HCT116 (cell line): ENCODE results near the gene LCN9. TPM values are rescaled to one million over a fixed set of nuclear protein-coding genes. Genes with fewer than 3 reads are reported as not detected.

Experiments used
- ATAC-seq: fragments of 200-7000 bp; cut with Tn5 transposase; 2 replicates; pipeline ENCODE4 v1.9.1; 2020; ENCODE audit warnings: mild to moderate bottlenecking, moderate library complexity
- BruUV-seq: library from RNA; stranded (reverse); fragments of 400-500 nt; replicated peaks from 2 replicates; lab custom pipeline; 2021; lab: Mats Ljungman, UMichigan
- CTCF ChIA-PET: fragments of 300-600 bp; sonication (Branson Sonifier 250); formaldehyde crosslinking; loops from one replicate; lab custom pipeline; 2021; ENCODE audit warnings: antibody characterized with exemption; lab: Charles Lee
- POLR2A ChIA-PET: fragments of 300-600, 350-600 bp; sonication (Branson Sonifier 250); formaldehyde crosslinking; loops from one replicate; lab custom pipeline; 2021; ENCODE audit warnings: antibody characterized with exemption; lab: Charles Lee
- RAD21 ChIA-PET, 2 experiments: fragments of 300-600 bp; sonication (Branson Sonifier 250); formaldehyde crosslinking; loops; one replicate each; lab custom pipeline; 2023; ENCODE audit warnings: low total read pairs in 2 of 2; ENCODE audit not compliant: uncharacterized antibody in 2 of 2, unreplicated experiment in 2 of 2, low non-redundant PET in 1 of 2; lab: Charles Lee
- DNase-seq: peaks from one replicate; pipeline ENCODE4 v3.0.0-alpha.2; 2010; ENCODE audit warnings: low read depth, low spot score
- H2AFZ ChIP-seq: fragments of 200-600 bp; shearing (Covaris generic), sonication (generic); 2 replicates; pipeline ENCODE4 v1.6.1; 2017; ENCODE audit warnings: low read depth, mixed run types, mixed read lengths, antibody characterized with exemption, low read length; ENCODE audit not compliant: poor library complexity, severe bottlenecking
- H3K27ac ChIP-seq: 2 replicates; pipeline ENCODE4 v1.5.1; 2012; ENCODE audit warnings: low read depth, low read length
- H3K27me3 ChIP-seq: fragments of 200-600 bp; sonication (generic); 2 replicates; pipeline ENCODE4 v1.6.1; 2016; ENCODE audit warnings: mixed run types, low read length, mixed read lengths; ENCODE audit not compliant: insufficient read depth
- H3K36me3 ChIP-seq, 2 experiments: fragments of 200-500 bp in 1 of 2; fragments of 200-600 bp in 1 of 2; sonication (Bioruptor generic) in 1 of 2; sonication (generic) in 1 of 2; 2 replicates each; pipeline versions ENCODE4 v1.5.1 to v1.6.1; 2014 to 2016; ENCODE audit warnings: low read length in 2 of 2, inconsistent platforms in 1 of 2, mixed read lengths in 1 of 2, mixed run types in 1 of 2; ENCODE audit not compliant: insufficient read depth in 2 of 2, control insufficient read depth in 1 of 2
- H3K4me1 ChIP-seq, 2 experiments: fragments of 200-600 bp in 1 of 2; sonication (generic) in 1 of 2; 2 replicates each; pipeline versions ENCODE4 v1.5.1 to v1.6.1; 2012 to 2017; ENCODE audit warnings: low read length in 2 of 2, inconsistent platforms in 1 of 2, mild to moderate bottlenecking in 1 of 2, mixed read lengths in 1 of 2, mixed run types in 1 of 2, moderate library complexity in 1 of 2; ENCODE audit not compliant: insufficient read depth in 2 of 2, control insufficient read depth in 1 of 2
- H3K4me2 ChIP-seq: fragments of 200-600 bp; sonication (generic); 2 replicates; pipeline ENCODE4 v1.6.1; 2017; ENCODE audit warnings: mixed run types, low read length, mixed read lengths
- H3K4me3 ChIP-seq, 2 experiments: fragments of 200-600 bp in 1 of 2; sonication (generic) in 1 of 2; replicated peaks in 1 of 2; 2 replicates each; pipeline ENCODE4 v1.5.1; 2011 to 2016; ENCODE audit warnings: low read length in 2 of 2, control low read depth in 1 of 2, low read depth in 1 of 2, mild to moderate bottlenecking in 1 of 2, mixed read lengths in 1 of 2, mixed run types in 1 of 2
- H3K79me2 ChIP-seq: fragments of 200-600 bp; sonication (generic); 2 replicates; pipeline ENCODE4 v1.6.1; 2017; ENCODE audit warnings: mild to moderate bottlenecking, mixed run types, low read length, moderate library complexity, mixed read lengths; ENCODE audit not compliant: insufficient read depth
- H3K9ac ChIP-seq: fragments of 200-600 bp; sonication (generic); 2 replicates; pipeline ENCODE4 v1.6.1; 2016; ENCODE audit warnings: low read length, mixed read lengths
- H3K9me2 ChIP-seq: fragments of 200-600 bp; sonication (generic), shearing (Covaris generic); 2 replicates; pipeline ENCODE4 v1.6.1; 2017; ENCODE audit warnings: mixed run types, mild to moderate bottlenecking, moderate library complexity; ENCODE audit not compliant: insufficient read depth
- H3K9me3 ChIP-seq, 2 experiments: fragments of 200-500 bp in 1 of 2; fragments of 200-600 bp in 1 of 2; sonication (Bioruptor generic) in 1 of 2; sonication (generic) in 1 of 2; 2 replicates each; pipeline ENCODE4 v1.6.1; 2014 to 2017; ENCODE audit warnings: low read length in 2 of 2, mixed read lengths in 2 of 2, inconsistent platforms in 1 of 2, low read depth in 1 of 2, mild to moderate bottlenecking in 1 of 2, mixed run types in 1 of 2, moderate library complexity in 1 of 2; ENCODE audit not compliant: control insufficient read depth in 1 of 2, insufficient read depth in 1 of 2
- H4K20me1 ChIP-seq: fragments of 200-600 bp; sonication (generic), shearing (Covaris generic); 2 replicates; pipeline ENCODE4 v1.6.1; 2017; ENCODE audit warnings: mixed run types, mild to moderate bottlenecking, moderate library complexity; ENCODE audit not compliant: insufficient read depth
- CBX3 ChIP-seq: IDR thresholded peaks from 2 replicates; pipeline ENCODE4 v1.6.1; 2012; ENCODE audit warnings: low read depth
- CEBPB ChIP-seq: IDR thresholded peaks from 2 replicates; pipeline ENCODE4 v1.6.1; 2012; ENCODE audit warnings: low read depth
- EZH2 ChIP-seq: fragments of 200-600 bp; sonication (generic); IDR thresholded peaks from 2 replicates; pipeline ENCODE4 v1.6.1; 2017; ENCODE audit warnings: antibody characterized with exemption, mixed run types
- FOSL1 ChIP-seq: IDR thresholded peaks from 2 replicates; pipeline ENCODE4 v1.6.1; 2012; ENCODE audit warnings: low read depth
- JUND ChIP-seq: IDR thresholded peaks from 2 replicates; pipeline ENCODE4 v1.6.1; 2012
- SP1 ChIP-seq: IDR thresholded peaks from 2 replicates; pipeline ENCODE4 v1.6.1; 2012; ENCODE audit warnings: low read depth
- SRF ChIP-seq: IDR thresholded peaks from 2 replicates; pipeline ENCODE4 v1.6.1; 2012; ENCODE audit warnings: low read depth
- TCF7L2 ChIP-seq: IDR thresholded peaks from 2 replicates; pipeline ENCODE4 v1.7.0; 2011; ENCODE audit warnings: borderline replicate concordance, inconsistent platforms; ENCODE audit not compliant: insufficient read depth, insufficient read length; ENCODE audit errors: extremely low read depth
- ZFX ChIP-seq: fragments of 450-650 bp; IDR thresholded peaks from 2 replicates; pipeline ENCODE4 v1.6.1; 2017
- intact Hi-C: fragments of 100-400 bp; cut with micrococcal nuclease; formaldehyde crosslinking; loops from 2 replicates; pipeline ENCODE4 v1.10.0; 2022
- total RNA-seq: library from RNA; stranded (reverse); gene quantifications from one replicate; pipeline ENCODE4 v1.2.1, GENCODE V29; 2021; ENCODE audit not compliant: unreplicated experiment
- TF ChIP-seq, protein P1 (sequence below): IDR thresholded peaks from 2 replicates; pipeline ENCODE4 v1.6.1; 2012
- TF ChIP-seq, protein P2 (sequence below): IDR thresholded peaks from 2 replicates; pipeline ENCODE4 v1.6.1; 2012
- TF ChIP-seq, protein P3 (sequence below): IDR thresholded peaks from 2 replicates; pipeline ENCODE4 v1.6.1; 2012; ENCODE audit warnings: low read depth
- TF ChIP-seq, protein P4 (sequence below), 3 experiments: fragments of 200-600 bp in 1 of 3; sonication (generic) in 1 of 3; IDR thresholded peaks in 2 of 3; conservative IDR thresholded peaks in 1 of 3; 2 replicates each; pipeline ENCODE4 v1.5.1; 2012 to 2017; ENCODE audit warnings: low read depth in 2 of 3, low read length in 2 of 3, antibody characterized with exemption in 1 of 3, borderline replicate concordance in 1 of 3, control low read depth in 1 of 3, mild to moderate bottlenecking in 1 of 3, mixed read lengths in 1 of 3, mixed run types in 1 of 3, moderate library complexity in 1 of 3; ENCODE audit not compliant: insufficient read depth in 1 of 3

Gene LCN9
- total RNA-seq, 1 experiment from 2014 or later, result not detected

DNA sequence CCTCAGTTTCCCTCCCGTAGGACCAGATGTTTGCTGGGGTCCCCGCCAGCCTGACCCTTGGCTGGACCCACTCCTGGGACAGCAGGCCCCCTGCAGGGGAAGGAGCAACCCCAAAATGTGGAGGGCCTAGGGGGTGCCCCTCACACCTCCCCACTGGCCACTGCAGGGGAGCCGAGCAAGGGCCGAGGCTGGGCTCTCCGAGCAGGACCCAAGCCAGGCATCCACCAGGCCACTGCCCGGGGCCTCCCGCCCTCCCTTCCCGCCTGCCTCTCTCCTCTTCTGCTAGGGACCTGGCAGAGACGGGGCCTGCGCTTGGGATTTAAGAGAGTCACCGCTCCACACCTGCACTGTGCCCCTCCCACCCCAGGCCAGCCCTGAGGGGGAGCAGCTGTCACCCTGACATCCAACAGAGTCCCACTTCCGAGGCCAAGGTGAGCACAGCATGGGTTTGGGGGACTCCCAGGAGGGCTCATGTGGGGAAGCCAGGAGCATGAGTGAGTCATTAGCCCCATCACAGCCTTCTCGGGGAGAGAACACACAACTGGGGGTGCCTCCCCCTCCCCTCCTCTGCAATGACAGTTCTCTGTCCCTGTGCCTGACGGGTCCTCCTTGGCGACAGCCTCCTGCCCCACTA, 20.4 kb downstream of the LCN9 start:
- H3K27me3 ChIP-seq, result no peaks in the 10 kb centered on the region
- no peak for ATAC-seq
- no peak for TF ChIP-seq ZFX
- TF ChIP-seq SP1, result no peak
- TF ChIP-seq, protein P1, sequence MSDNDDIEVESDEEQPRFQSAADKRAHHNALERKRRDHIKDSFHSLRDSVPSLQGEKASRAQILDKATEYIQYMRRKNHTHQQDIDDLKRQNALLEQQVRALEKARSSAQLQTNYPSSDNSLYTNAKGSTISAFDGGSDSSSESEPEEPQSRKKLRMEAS, result no peak
- TF ChIP-seq JUND, result no peak
- TF ChIP-seq SRF, result no peak
- TF ChIP-seq FOSL1, result no peak
- no peak for TF ChIP-seq CBX3

GRCh38 chr9:135684691-135685090, 21.6 kb downstream of the LCN9 start:
- H3K9me2 ChIP-seq, result no peaks in the 10 kb centered on the region
- TF ChIP-seq, protein P2, sequence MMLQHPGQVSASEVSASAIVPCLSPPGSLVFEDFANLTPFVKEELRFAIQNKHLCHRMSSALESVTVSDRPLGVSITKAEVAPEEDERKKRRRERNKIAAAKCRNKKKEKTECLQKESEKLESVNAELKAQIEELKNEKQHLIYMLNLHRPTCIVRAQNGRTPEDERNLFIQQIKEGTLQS, result no peak
- TF ChIP-seq SP1, result no peak
- TF ChIP-seq JUND, result no peak
- TF ChIP-seq, protein P1, result no peak
- no peak for TF ChIP-seq CEBPB
- TF ChIP-seq EZH2, result no peak
- TF ChIP-seq, protein P3, sequence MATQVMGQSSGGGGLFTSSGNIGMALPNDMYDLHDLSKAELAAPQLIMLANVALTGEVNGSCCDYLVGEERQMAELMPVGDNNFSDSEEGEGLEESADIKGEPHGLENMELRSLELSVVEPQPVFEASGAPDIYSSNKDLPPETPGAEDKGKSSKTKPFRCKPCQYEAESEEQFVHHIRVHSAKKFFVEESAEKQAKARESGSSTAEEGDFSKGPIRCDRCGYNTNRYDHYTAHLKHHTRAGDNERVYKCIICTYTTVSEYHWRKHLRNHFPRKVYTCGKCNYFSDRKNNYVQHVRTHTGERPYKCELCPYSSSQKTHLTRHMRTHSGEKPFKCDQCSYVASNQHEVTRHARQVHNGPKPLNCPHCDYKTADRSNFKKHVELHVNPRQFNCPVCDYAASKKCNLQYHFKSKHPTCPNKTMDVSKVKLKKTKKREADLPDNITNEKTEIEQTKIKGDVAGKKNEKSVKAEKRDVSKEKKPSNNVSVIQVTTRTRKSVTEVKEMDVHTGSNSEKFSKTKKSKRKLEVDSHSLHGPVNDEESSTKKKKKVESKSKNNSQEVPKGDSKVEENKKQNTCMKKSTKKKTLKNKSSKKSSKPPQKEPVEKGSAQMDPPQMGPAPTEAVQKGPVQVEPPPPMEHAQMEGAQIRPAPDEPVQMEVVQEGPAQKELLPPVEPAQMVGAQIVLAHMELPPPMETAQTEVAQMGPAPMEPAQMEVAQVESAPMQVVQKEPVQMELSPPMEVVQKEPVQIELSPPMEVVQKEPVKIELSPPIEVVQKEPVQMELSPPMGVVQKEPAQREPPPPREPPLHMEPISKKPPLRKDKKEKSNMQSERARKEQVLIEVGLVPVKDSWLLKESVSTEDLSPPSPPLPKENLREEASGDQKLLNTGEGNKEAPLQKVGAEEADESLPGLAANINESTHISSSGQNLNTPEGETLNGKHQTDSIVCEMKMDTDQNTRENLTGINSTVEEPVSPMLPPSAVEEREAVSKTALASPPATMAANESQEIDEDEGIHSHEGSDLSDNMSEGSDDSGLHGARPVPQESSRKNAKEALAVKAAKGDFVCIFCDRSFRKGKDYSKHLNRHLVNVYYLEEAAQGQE, result no peak
- TF ChIP-seq TCF7L2, result no peak
- TF ChIP-seq, protein P4, sequence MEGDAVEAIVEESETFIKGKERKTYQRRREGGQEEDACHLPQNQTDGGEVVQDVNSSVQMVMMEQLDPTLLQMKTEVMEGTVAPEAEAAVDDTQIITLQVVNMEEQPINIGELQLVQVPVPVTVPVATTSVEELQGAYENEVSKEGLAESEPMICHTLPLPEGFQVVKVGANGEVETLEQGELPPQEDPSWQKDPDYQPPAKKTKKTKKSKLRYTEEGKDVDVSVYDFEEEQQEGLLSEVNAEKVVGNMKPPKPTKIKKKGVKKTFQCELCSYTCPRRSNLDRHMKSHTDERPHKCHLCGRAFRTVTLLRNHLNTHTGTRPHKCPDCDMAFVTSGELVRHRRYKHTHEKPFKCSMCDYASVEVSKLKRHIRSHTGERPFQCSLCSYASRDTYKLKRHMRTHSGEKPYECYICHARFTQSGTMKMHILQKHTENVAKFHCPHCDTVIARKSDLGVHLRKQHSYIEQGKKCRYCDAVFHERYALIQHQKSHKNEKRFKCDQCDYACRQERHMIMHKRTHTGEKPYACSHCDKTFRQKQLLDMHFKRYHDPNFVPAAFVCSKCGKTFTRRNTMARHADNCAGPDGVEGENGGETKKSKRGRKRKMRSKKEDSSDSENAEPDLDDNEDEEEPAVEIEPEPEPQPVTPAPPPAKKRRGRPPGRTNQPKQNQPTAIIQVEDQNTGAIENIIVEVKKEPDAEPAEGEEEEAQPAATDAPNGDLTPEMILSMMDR (IDR thresholded peaks at IDR 0.05 in 2 of 3, conservative IDR thresholded peaks at IDR 0.05 in 1 of 3; ENCODE audit: borderline replicate concordance in 1 of 3, insufficient read depth in 1 of 3, low read depth in 2 of 3, low read length in 2 of 3), result no peak

More for the DNA sequence above, 20.4 kb downstream of the LCN9 start:
- Histone ChIP-seq H3K4me1 (no peaks in the 10 kb centered on the region), H3K9me3 (no peaks in the 10 kb centered on the region), H3K36me3 (no peaks in the 10 kb centered on the region), H3K4me2 (no peak overlapping the region), H3K27ac (no peak overlapping the region), H3K79me2 (no peaks in the 10 kb centered on the region), H4K20me1 (no peaks in the 10 kb centered on the region), H2AFZ (no peak overlapping the region), H3K9ac (no peak overlapping the region), H3K9me2 (no peaks in the 10 kb centered on the region), H3K4me3 (no peak overlapping the region)
- intact Hi-C loops, result no loop called here
- ChIA-PET RAD21 (no interaction called here), POLR2A (no interaction called here), CTCF (no interaction called here)
- no peak for DNase-seq
- no TSS peak for BruUV-seq

More at GRCh38 chr9:135684691-135685090, 21.6 kb downstream of the LCN9 start:
- Histone ChIP-seq H3K79me2 (no peaks in the 10 kb centered on the region), H3K4me2 (no peak overlapping the region), H3K9me3 (no peaks in the 10 kb centered on the region), H4K20me1 (no peaks in the 10 kb centered on the region), H2AFZ (no peak overlapping the region), H3K36me3 (no peaks in the 10 kb centered on the region), H3K27me3 (no peaks in the 10 kb centered on the region), H3K4me3 (no peak overlapping the region), H3K4me1 (no peaks in the 10 kb centered on the region), H3K27ac (no peak overlapping the region), H3K9ac (no peak overlapping the region)
- ATAC-seq (no peak), DNase-seq (no peak)
- no TSS peak for BruUV-seq
- CTCF ChIA-PET, result no interaction called here
- POLR2A ChIA-PET, result no interaction called here
- intact Hi-C loops, result no loop called here
- RAD21 ChIA-PET, result no interaction called here
